ENCODE results near the gene KIR2DL4. TPM values are rescaled to one million over a fixed set of nuclear protein-coding genes. Genes with fewer than 3 reads are reported as not detected.
"Not testable (repeated sequence)": the region's sequence is repeated elsewhere in the genome, so short reads cannot be mapped to it uniquely, and the experiment has no call there.

KIR2DL4 gene
- total RNA-seq, 1 donor from 2014 or later: not detected

GRCh38 chr19:54824416-54824815 lies 21.0 kb downstream of the KIR2DL4 start:
- H3K36me3 Mint-ChIP-seq (ENCODE audit: low read depth); H3K4me3 Mint-ChIP-seq; intact Hi-C loops (cut with micrococcal nuclease); H3K9me3 Mint-ChIP-seq; H3K4me1 Mint-ChIP-seq; H3K27ac Mint-ChIP-seq; DNase-seq; H3K27me3 Mint-ChIP-seq: not testable (repeated sequence)

DNA sequence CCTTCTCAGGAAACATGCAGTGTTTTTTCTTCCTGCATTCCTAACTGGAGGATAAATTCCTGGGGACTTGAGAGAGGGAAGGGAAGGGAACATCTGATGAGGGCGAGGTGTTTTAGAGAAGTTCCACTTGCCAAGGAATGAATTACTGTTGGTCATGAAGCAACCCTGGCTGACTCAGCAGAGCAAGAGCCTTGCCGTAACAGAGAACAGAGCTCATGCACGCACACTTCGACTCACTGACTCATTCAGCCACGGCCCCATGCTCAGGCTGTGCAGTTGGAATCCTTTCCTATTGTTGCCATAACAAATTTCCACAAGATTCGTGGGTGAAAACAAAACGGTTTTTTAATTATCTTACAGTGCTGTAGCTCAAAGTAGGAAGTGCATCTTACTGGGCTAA lies 21.9 kb downstream of the KIR2DL4 start:
- H3K27ac Mint-ChIP-seq; H3K27me3 Mint-ChIP-seq; H3K36me3 Mint-ChIP-seq (ENCODE audit: low read depth); intact Hi-C loops (cut with micrococcal nuclease); H3K9me3 Mint-ChIP-seq; H3K4me1 Mint-ChIP-seq; H3K4me3 Mint-ChIP-seq; DNase-seq: not testable (repeated sequence)

DNA sequence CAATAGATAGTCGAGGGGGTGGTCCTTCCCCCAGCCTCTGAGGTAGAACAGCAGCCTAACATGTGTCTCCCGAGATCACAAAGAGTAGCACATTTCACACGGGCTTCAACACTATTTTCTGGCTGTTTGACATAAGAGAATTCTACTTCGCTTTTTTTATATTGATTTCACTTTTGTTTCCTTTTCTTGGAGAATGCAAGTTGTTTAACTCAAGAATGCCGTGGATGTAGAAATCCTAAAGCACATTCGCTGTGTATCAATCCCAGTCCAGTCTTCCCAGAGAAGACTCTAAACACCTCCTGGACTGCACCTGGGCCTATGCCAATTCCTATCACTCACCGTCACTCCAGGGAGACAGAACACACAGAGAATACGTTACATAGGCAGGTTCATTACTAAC lies 24.7 kb downstream of the KIR2DL4 start:
- H3K4me3 Mint-ChIP-seq; H3K27me3 Mint-ChIP-seq; intact Hi-C loops (cut with micrococcal nuclease); H3K9me3 Mint-ChIP-seq; H3K4me1 Mint-ChIP-seq; DNase-seq; H3K27ac Mint-ChIP-seq; H3K36me3 Mint-ChIP-seq (ENCODE audit: low read depth): not testable (repeated sequence)

DNA sequence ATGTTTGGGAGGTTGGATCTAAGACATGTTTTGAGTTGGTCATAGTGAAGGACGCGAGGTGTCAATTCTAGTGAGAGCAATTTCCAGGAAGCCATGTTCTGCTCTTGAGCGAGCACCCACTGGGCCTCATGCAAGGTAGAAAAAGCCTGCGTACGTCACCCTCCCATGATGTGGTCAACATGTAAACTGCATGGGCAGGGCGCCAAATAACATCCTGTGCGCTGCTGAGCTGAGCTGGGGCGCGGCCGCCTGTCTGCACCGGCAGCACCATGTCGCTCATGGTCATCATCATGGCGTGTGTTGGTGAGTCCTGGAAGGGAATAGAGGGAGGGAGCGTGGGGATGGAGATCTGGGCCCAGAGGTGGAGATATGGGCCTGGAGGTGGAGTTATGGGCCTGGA lies 29.1 kb downstream of the KIR2DL4 start, which contains the start of gene KIR2DS4:
Gene KIR2DS4 (plus strand): TSS at position 181 of the 400 bp plus-strand sequence.
- H3K36me3 Mint-ChIP-seq (ENCODE audit: low read depth); DNase-seq; H3K27ac Mint-ChIP-seq; intact Hi-C loops (cut with micrococcal nuclease); H3K4me1 Mint-ChIP-seq; H3K27me3 Mint-ChIP-seq; H3K4me3 Mint-ChIP-seq; H3K9me3 Mint-ChIP-seq: not testable (repeated sequence)

GRCh38 chr19:54835126-54835525 lies 31.7 kb downstream of the KIR2DL4 start:
- H3K4me1 Mint-ChIP-seq; H3K36me3 Mint-ChIP-seq (ENCODE audit: low read depth); intact Hi-C loops (cut with micrococcal nuclease); H3K27me3 Mint-ChIP-seq; H3K9me3 Mint-ChIP-seq; DNase-seq; H3K4me3 Mint-ChIP-seq; H3K27ac Mint-ChIP-seq: not testable (repeated sequence)

- DNase-seq; H3K27me3 Mint-ChIP-seq; H3K27ac Mint-ChIP-seq; H3K4me1 Mint-ChIP-seq; H3K9me3 Mint-ChIP-seq; H3K36me3 Mint-ChIP-seq (ENCODE audit: low read depth); intact Hi-C loops (cut with micrococcal nuclease); H3K4me3 Mint-ChIP-seq: not testable (repeated sequence)
Observed at GRCh38 chr19:54837522-54837921, 34.1 kb downstream of the KIR2DL4 start.

GRCh38 chr19:54843171-54843570 lies 39.8 kb downstream of the KIR2DL4 start:
- H3K9me3 Mint-ChIP-seq; intact Hi-C loops (cut with micrococcal nuclease); H3K4me3 Mint-ChIP-seq; DNase-seq; H3K36me3 Mint-ChIP-seq (ENCODE audit: low read depth); H3K27ac Mint-ChIP-seq; H3K4me1 Mint-ChIP-seq; H3K27me3 Mint-ChIP-seq: not testable (repeated sequence)

DNA sequence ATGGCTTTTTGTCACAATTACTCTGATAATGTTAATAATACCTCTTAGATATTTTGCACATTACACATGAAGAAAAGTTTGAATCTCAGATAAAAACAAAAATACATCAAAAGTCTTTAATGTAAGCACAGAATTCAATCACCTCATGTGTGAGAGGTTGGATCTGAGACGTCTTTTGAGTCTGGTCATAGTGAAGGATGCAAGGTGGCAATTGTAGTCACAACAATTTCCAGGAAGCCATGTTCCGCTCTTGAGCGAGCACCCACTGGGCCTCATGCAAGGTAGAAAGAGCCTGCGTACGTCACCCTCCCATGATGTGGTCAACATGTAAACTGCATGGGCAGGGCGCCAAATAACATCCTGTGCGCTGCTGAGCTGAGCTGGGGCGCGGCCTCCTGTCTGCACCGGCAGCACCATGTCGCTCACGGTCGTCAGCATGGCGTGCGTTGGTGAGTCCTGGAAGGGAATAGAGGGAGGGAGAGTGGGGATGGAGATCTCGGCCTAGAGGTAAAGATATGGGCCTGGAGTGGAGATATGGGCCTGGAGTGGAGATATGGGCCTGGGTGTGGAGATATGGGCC lies 46.7 kb downstream of the KIR2DL4 start, which contains the start of gene KIR3DL2:
Gene KIR3DL2 (plus strand): TSS at position 383 of the 580 bp plus-strand sequence. CDS start 33 bp downstream, at position 416.
- H3K4me1 Mint-ChIP-seq; H3K27ac Mint-ChIP-seq; intact Hi-C loops (cut with micrococcal nuclease); H3K4me3 Mint-ChIP-seq; H3K27me3 Mint-ChIP-seq; DNase-seq; H3K9me3 Mint-ChIP-seq; H3K36me3 Mint-ChIP-seq (ENCODE audit: low read depth): not testable (repeated sequence)

- DNase-seq: no peak
- H3K4me1 Mint-ChIP-seq: no peaks in the 10 kb centered on the region
- intact Hi-C loops (cut with micrococcal nuclease): no loop called here
- H3K36me3 Mint-ChIP-seq (ENCODE audit: low read depth): no peaks in the 10 kb centered on the region
- H3K27me3 Mint-ChIP-seq: no peaks in the 10 kb centered on the region
- H3K9me3 Mint-ChIP-seq: peaks cover 6% of the 10 kb centered on the region
- H3K4me3 Mint-ChIP-seq: no peak overlapping the region
- H3K27ac Mint-ChIP-seq: no peak overlapping the region
Observed at GRCh38 chr19:54850930-54851329, 47.5 kb downstream of the KIR2DL4 start.

- intact Hi-C loops (cut with micrococcal nuclease): no loop called here
- DNase-seq: no peak
- no peaks in the 10 kb centered on the region for H3K4me1 Mint-ChIP-seq
- H3K27me3 Mint-ChIP-seq: no peaks in the 10 kb centered on the region
- no peaks in the 10 kb centered on the region for H3K36me3 Mint-ChIP-seq (ENCODE audit: low read depth)
- no peak overlapping the region for H3K27ac Mint-ChIP-seq
- no peak overlapping the region for H3K4me3 Mint-ChIP-seq
- peaks cover 6% of the 10 kb centered on the region for H3K9me3 Mint-ChIP-seq
Observed at GRCh38 chr19:54851353-54851752, 47.9 kb downstream of the KIR2DL4 start.

DNA sequence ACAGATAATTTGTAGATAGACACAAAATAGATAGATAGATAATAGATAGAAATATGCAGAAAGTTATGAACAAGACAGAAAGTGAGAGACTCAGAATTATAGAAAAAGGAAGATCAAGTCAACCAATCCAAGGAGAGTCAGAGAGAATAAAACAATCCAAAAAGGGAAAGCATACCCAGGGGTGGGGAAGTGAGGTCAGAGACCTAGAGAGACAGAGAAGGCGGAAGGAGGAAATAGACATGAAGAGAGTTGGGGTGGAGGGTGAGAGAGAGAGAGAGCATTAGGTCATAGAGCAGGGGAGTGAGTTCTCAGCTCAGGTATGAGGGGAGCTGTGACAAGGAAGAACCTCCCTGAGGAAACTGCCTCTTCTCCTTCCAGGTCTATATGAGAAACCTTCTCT lies 51.8 kb downstream of the KIR2DL4 start:
- H3K4me3 Mint-ChIP-seq; H3K27me3 Mint-ChIP-seq; H3K9me3 Mint-ChIP-seq; intact Hi-C loops (cut with micrococcal nuclease); H3K27ac Mint-ChIP-seq; H3K36me3 Mint-ChIP-seq (ENCODE audit: low read depth); DNase-seq; H3K4me1 Mint-ChIP-seq: not testable (repeated sequence)

DNA sequence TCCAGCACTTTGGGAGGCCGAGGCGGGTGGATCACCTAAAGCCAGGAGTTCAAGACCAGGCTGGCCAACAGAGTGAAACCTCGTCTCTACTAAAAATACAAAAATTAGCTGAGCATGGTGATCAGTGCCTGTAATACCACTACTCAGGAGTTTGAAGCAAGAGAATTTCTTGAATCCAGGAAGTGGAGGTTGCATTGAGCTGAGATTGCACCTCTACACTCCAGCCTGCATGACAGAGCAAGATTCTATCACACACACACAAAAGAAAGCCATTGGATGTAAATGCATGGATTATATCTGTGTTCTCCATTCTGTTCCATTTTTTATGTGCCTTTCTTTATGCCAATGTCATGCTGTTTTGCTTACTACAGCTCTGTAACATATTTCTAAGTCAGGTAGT lies 55.1 kb downstream of the KIR2DL4 start:
- DNase-seq; H3K27me3 Mint-ChIP-seq; H3K4me3 Mint-ChIP-seq; H3K27ac Mint-ChIP-seq; H3K36me3 Mint-ChIP-seq (ENCODE audit: low read depth); H3K4me1 Mint-ChIP-seq; H3K9me3 Mint-ChIP-seq; intact Hi-C loops (cut with micrococcal nuclease): not testable (repeated sequence)

DNA sequence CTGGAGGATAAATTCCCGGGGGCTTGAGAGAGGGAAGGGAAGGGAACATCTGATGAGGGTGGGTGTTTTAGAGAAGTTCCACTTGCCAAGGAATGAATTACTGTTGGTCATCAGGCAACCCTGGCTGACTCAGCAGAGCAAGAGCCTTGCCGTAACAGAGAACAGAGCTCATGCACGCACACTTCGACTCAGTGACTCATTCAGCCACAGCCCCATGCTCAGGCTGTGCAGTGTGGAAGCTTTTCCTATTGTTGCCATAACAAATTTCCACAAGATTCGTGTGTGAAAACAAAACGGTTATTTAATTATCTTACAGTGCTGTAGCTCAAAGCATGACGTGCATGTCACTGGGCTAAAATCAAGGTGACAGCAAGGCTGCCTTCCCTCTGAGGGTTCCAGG lies 56.0 kb downstream of the KIR2DL4 start:
- H3K4me1 Mint-ChIP-seq; DNase-seq; H3K9me3 Mint-ChIP-seq; H3K27ac Mint-ChIP-seq; H3K36me3 Mint-ChIP-seq (ENCODE audit: low read depth); H3K4me3 Mint-ChIP-seq; intact Hi-C loops (cut with micrococcal nuclease); H3K27me3 Mint-ChIP-seq: not testable (repeated sequence)

- H3K36me3 Mint-ChIP-seq (ENCODE audit: low read depth); DNase-seq; H3K27ac Mint-ChIP-seq; H3K4me1 Mint-ChIP-seq; H3K27me3 Mint-ChIP-seq; H3K4me3 Mint-ChIP-seq; intact Hi-C loops (cut with micrococcal nuclease); H3K9me3 Mint-ChIP-seq: not testable (repeated sequence)
Observed at GRCh38 chr19:54863459-54863858, 60.0 kb downstream of the KIR2DL4 start.
